Muscle of leg (tissue), 11 donors: Measurements from ENCODE around the gene CMSS1. TPM values are rescaled to one million over a fixed set of nuclear protein-coding genes. Genes with fewer than 3 reads are reported as not detected.
A peak's percentile ranks its signal among the peaks of the same experiment; 100 is the strongest.

Source experiments
- DNase-seq: peaks from one replicate; pipeline ENCODE4 v3.0.0; 2013
- H3K27ac ChIP-seq: one replicate; pipeline ENCODE4 v1.5.1; 2013; ENCODE audit warnings: mild to moderate bottlenecking, low read length, control low read depth
- H3K27me3 ChIP-seq: one replicate; pipeline ENCODE4 v1.6.1; 2013; ENCODE audit warnings: low read length; ENCODE audit not compliant: control insufficient read depth, insufficient read depth
- H3K36me3 ChIP-seq: one replicate; pipeline ENCODE4 v1.6.1; 2013; ENCODE audit warnings: low read length; ENCODE audit not compliant: control insufficient read depth, insufficient read depth
- H3K4me1 ChIP-seq: one replicate; pipeline ENCODE4 v1.6.1; 2013; ENCODE audit warnings: low read length; ENCODE audit not compliant: control insufficient read depth, insufficient read depth
- H3K4me3 ChIP-seq: one replicate; pipeline ENCODE4 v1.5.1; 2013; ENCODE audit warnings: low read length, control low read depth
- H3K9me3 ChIP-seq: replicated peaks from 2 replicates; pipeline ENCODE4 v1.6.1; 2013; ENCODE audit warnings: low read depth, low read length; ENCODE audit not compliant: control insufficient read depth
- WGBS: methylation state at CpG from one replicate; pipeline ENCODE4 v1.1.5; 2013; ENCODE audit warnings: missing lambda C conversion rate; ENCODE audit not compliant: insufficient coverage; 5-methylcytosine and 5-hydroxymethylcytosine counted together
- polyA plus RNA-seq, 8 donors: library from polyadenylated mRNA; unstranded; fragments of 120-200 nt; gene quantifications; one replicate each; pipeline versions ENCODE4 v1.2.1 to v1.2.3, GENCODE V29; 2013; ENCODE audit warnings: inconsistent platforms in 1 of 8, low replicate concordance in 1 of 8; ENCODE audit not compliant: insufficient read length in 8 of 8, insufficient read depth in 1 of 8
- total RNA-seq: library from RNA; stranded (reverse); fragments of 120-200 nt; gene quantifications from one replicate; pipeline ENCODE4 v1.2.4, GENCODE V29; 2013

CMSS1 gene
- total and polyA plus RNA-seq, 9 donors: 23.8 to 35.0 (median 29.0) TPM

GRCh38 chr3:100160521-100160920, 342.9 kb downstream of the CMSS1 start:
- Histone ChIP-seq H3K4me1 (peaks cover 28% of the 10 kb centered on the region), H3K36me3 (no peaks in the 10 kb centered on the region), H3K27me3 (no peaks in the 10 kb centered on the region), H3K9me3 (peaks cover 8% of the 10 kb centered on the region), H3K4me3 (no peak overlapping the region), H3K27ac (peak overlapping the region; percentile 79)
- peak; percentile 39 for DNase-seq
- no CpG with 5 or more reads among the region's 2 CpGs for WGBS

- H3K27ac ChIP-seq: peak overlapping the region; percentile 81
- no peaks in the 10 kb centered on the region for H3K27me3 ChIP-seq
- H3K4me1 ChIP-seq: peaks cover 21% of the 10 kb centered on the region
Measured at GRCh38 chr3:100163787-100164186, 346.1 kb downstream of the CMSS1 start.

GRCh38 chr3:100164743-100165142, 347.1 kb downstream of the CMSS1 start:
- H3K9me3 ChIP-seq: no peaks in the 10 kb centered on the region
- no peaks in the 10 kb centered on the region for H3K27me3 ChIP-seq
- WGBS: no CpG with 5 or more reads among the region's 3 CpGs
- H3K4me3 ChIP-seq: no peak overlapping the region
- no peak for DNase-seq
- peaks cover 24% of the 10 kb centered on the region for H3K4me1 ChIP-seq
- H3K27ac ChIP-seq: peak overlapping the region; percentile 81
- no peaks in the 10 kb centered on the region for H3K36me3 ChIP-seq

More at GRCh38 chr3:100163787-100164186, 346.1 kb downstream of the CMSS1 start:
- 14% methylated on average over 1 of the region's 2 CpGs for WGBS
- Histone ChIP-seq H3K36me3 (no peaks in the 10 kb centered on the region), H3K4me3 (no peak overlapping the region), H3K9me3 (no peaks in the 10 kb centered on the region)
- DNase-seq: peak; percentile 80

GRCh38 chr3:100165926-100166550, 348.4 kb downstream of the CMSS1 start:
- no peaks in the 10 kb centered on the region for H3K9me3 ChIP-seq
- no peak overlapping the region for H3K27ac ChIP-seq
- H3K27me3 ChIP-seq: no peaks in the 10 kb centered on the region
- H3K36me3 ChIP-seq: no peaks in the 10 kb centered on the region
- WGBS: no CpG with 5 or more reads among the region's 2 CpGs
- H3K4me3 ChIP-seq: no peak overlapping the region
- H3K4me1 ChIP-seq: peaks cover 25% of the 10 kb centered on the region
- no peak for DNase-seq

- DNase-seq: peak; percentile 90
- H3K9me3 ChIP-seq: no peaks in the 10 kb centered on the region
- H3K36me3 ChIP-seq: no peaks in the 10 kb centered on the region
- H3K4me3 ChIP-seq: no peak overlapping the region
- no CpG with 5 or more reads among the region's 4 CpGs for WGBS
- H3K4me1 ChIP-seq: peaks cover 20% of the 10 kb centered on the region
- peak overlapping the region; percentile 61 for H3K27ac ChIP-seq
- no peaks in the 10 kb centered on the region for H3K27me3 ChIP-seq
Measured at GRCh38 chr3:100169201-100169920, 351.7 kb downstream of the CMSS1 start.

- Histone ChIP-seq H3K9me3 (no peaks in the 10 kb centered on the region), H3K36me3 (no peaks in the 10 kb centered on the region), H3K27me3 (no peaks in the 10 kb centered on the region), H3K27ac (peak overlapping the region; percentile 61), H3K4me3 (no peak overlapping the region), H3K4me1 (peaks cover 18% of the 10 kb centered on the region)
- WGBS: no CpG with 5 or more reads among the region's 3 CpGs
- DNase-seq: peak; percentile 60
Measured at GRCh38 chr3:100170486-100170885, 352.8 kb downstream of the CMSS1 start.

GRCh38 chr3:100171211-100171914, 353.7 kb downstream of the CMSS1 start:
- no peak for DNase-seq
- Histone ChIP-seq H3K4me3 (no peak overlapping the region), H3K27me3 (no peaks in the 10 kb centered on the region), H3K4me1 (peaks cover 23% of the 10 kb centered on the region), H3K9me3 (no peaks in the 10 kb centered on the region), H3K36me3 (no peaks in the 10 kb centered on the region), H3K27ac (no peak overlapping the region)
- WGBS: 100% methylated on average over 3 of the region's 6 CpGs

- WGBS: 75% methylated on average over 1 of the region's 1 CpG
Measured at GRCh38 chr3:100173961-100174360, 356.3 kb downstream of the CMSS1 start.

GRCh38 chr3:100175637-100176280, 358.1 kb downstream of the CMSS1 start:
- Histone ChIP-seq H3K9me3 (peaks cover 14% of the 10 kb centered on the region), H3K4me3 (no peak overlapping the region), H3K27ac (no peak overlapping the region), H3K27me3 (no peaks in the 10 kb centered on the region), H3K36me3 (peaks cover 9% of the 10 kb centered on the region), H3K4me1 (peaks cover 11% of the 10 kb centered on the region)
- 48% methylated on average over 4 of the region's 6 CpGs for WGBS
- no peak for DNase-seq

More at GRCh38 chr3:100173961-100174360, 356.3 kb downstream of the CMSS1 start:
- DNase-seq: no peak
- Histone ChIP-seq H3K9me3 (peaks cover 3% of the 10 kb centered on the region), H3K27ac (no peak overlapping the region), H3K27me3 (no peaks in the 10 kb centered on the region), H3K4me3 (no peak overlapping the region), H3K4me1 (peaks cover 21% of the 10 kb centered on the region), H3K36me3 (peaks cover 8% of the 10 kb centered on the region)
